ENCODE results near the gene ARHGAP9. TPM values are rescaled to one million over a fixed set of nuclear protein-coding genes. Genes with fewer than 3 reads are reported as not detected.

Gene ARHGAP9
- total and polyA plus RNA-seq, 2 of the 8 experiments (the other 6 are each of a cell fraction or from before 2014, with no cell fraction given) = 3.2 to 6.0 TPM

- TF ChIP-seq SIN3A (conservative IDR thresholded peaks at IDR 0.05 in 1 of 2, IDR thresholded peaks at IDR 0.05 in 1 of 2; ENCODE audit: low read depth in 1 of 2, low read length in 2 of 2) (no peak), CBX5 (IDR thresholded peaks at IDR 0.05; ENCODE audit: low read depth, low read length) (no peak), SIX5 (IDR thresholded peaks at IDR 0.05; ENCODE audit: low read depth, low read length) (no peak), HDAC2 (IDR thresholded peaks at IDR 0.05; ENCODE audit: borderline replicate concordance in 1 of 2, low read depth in 2 of 2, low read length in 2 of 2) (no peak)
Measured at GRCh38 chr12:57524814-57525614, 45.3 kb upstream of the ARHGAP9 start (continued).

Measured in H1 (cell line).